Activated T-cell treated with anti-CD3 and anti-CD28 coated beads, Interleukin-2, amount 50 U/mL, for 72 hours (primary cell): Measurements from ENCODE around the gene AP3B1. TPM values are rescaled to one million over a fixed set of nuclear protein-coding genes. Genes with fewer than 3 reads are reported as not detected.
A peak's percentile ranks its signal among the peaks of the same experiment; 100 is the strongest.

ENCODE experiments used
- ATAC-seq, 2 donors: fragments of 150-1000 bp; cut with Tn5 transposase; replicated peaks in 1 of 2; 2 replicates each; pipeline ENCODE4 v1.10.0; 2021; ENCODE audit warnings: moderate library complexity in 2 of 2, mild to moderate bottlenecking in 1 of 2
- DNase-seq, 2 donors: peaks; one replicate each; pipeline ENCODE4 v3.0.0; 2021 to 2022; ENCODE audit warnings: mixed read lengths in 1 of 2
- H3K27ac Mint-ChIP-seq: one replicate; pipeline ENCODE4 v1.8.0; 2022; ENCODE audit warnings: mild to moderate bottlenecking, moderate library complexity, mixed read lengths
- H3K27me3 Mint-ChIP-seq: one replicate; pipeline ENCODE4 v1.8.0; 2022; ENCODE audit warnings: low read depth, mixed read lengths
- H3K36me3 Mint-ChIP-seq, 2 donors: one replicate each; pipeline ENCODE4 v1.8.0; 2022; ENCODE audit warnings: mixed read lengths in 2 of 2, mild to moderate bottlenecking in 1 of 2; ENCODE audit not compliant: insufficient read depth in 2 of 2
- H3K4me1 Mint-ChIP-seq: one replicate; pipeline ENCODE4 v1.8.0; 2022; ENCODE audit warnings: low read depth, mixed read lengths
- H3K4me3 Mint-ChIP-seq, 2 donors: one replicate each; pipeline ENCODE4 v1.8.0; 2022; ENCODE audit warnings: mild to moderate bottlenecking in 2 of 2, mixed read lengths in 2 of 2, moderate library complexity in 2 of 2
- H3K9me3 Mint-ChIP-seq, 2 donors: one replicate each; pipeline ENCODE4 v1.8.0; 2022; ENCODE audit warnings: mixed read lengths in 2 of 2
- total RNA-seq, 2 donors: library from RNA; stranded (reverse); gene quantifications; one replicate each; pipeline ENCODE4 v1.2.3, GENCODE V29; 2022

Gene AP3B1
- total RNA-seq, 2 donors from 2014 or later, result 43.6 to 45.1 TPM

GRCh38 chr5:78253201-78253600 is 41.3 kb downstream of the AP3B1 start:
- no peak for ATAC-seq
- H3K9me3 Mint-ChIP-seq, result peaks cover 5 to 6% of the 10 kb centered on the region in 2 donors
- peaks cover 14 to 35% of the 10 kb centered on the region in 2 donors for H3K36me3 Mint-ChIP-seq
- no peak overlapping the region for H3K27ac Mint-ChIP-seq
- H3K27me3 Mint-ChIP-seq, result no peaks in the 10 kb centered on the region
- no peak overlapping the region for H3K4me3 Mint-ChIP-seq
- DNase-seq, result no peak
- no peaks in the 10 kb centered on the region for H3K4me1 Mint-ChIP-seq

GRCh38 chr5:78252715-78253114 is 41.8 kb downstream of the AP3B1 start:
- no peak overlapping the region for H3K4me3 Mint-ChIP-seq
- H3K9me3 Mint-ChIP-seq, result peaks cover 5 to 6% of the 10 kb centered on the region in 2 donors
- no peak overlapping the region for H3K27ac Mint-ChIP-seq
- no peak for DNase-seq
- no peak for ATAC-seq
- H3K27me3 Mint-ChIP-seq, result no peaks in the 10 kb centered on the region
- H3K36me3 Mint-ChIP-seq, result peaks cover 12 to 33% of the 10 kb centered on the region in 2 donors
- H3K4me1 Mint-ChIP-seq, result no peaks in the 10 kb centered on the region

GRCh38 chr5:78251663-78252284 is 42.7 kb downstream of the AP3B1 start:
- ATAC-seq (no peak), DNase-seq (no peak)
- no peaks in the 10 kb centered on the region for H3K4me1 Mint-ChIP-seq
- H3K36me3 Mint-ChIP-seq, result peaks cover 10 to 30% of the 10 kb centered on the region in 2 donors
- no peaks in the 10 kb centered on the region for H3K27me3 Mint-ChIP-seq
- H3K4me3 Mint-ChIP-seq, result no peak overlapping the region
- H3K27ac Mint-ChIP-seq, result no peak overlapping the region
- H3K9me3 Mint-ChIP-seq, result peaks cover 5 to 6% of the 10 kb centered on the region in 2 donors

GRCh38 chr5:78245136-78245535 is 49.4 kb downstream of the AP3B1 start:
- ATAC-seq, result no peak
- no peaks in the 10 kb centered on the region for H3K27me3 Mint-ChIP-seq
- DNase-seq, result no peak
- no peak overlapping the region for H3K27ac Mint-ChIP-seq
- H3K36me3 Mint-ChIP-seq, result peaks cover 0 to 7% of the 10 kb centered on the region in 2 donors
- H3K4me1 Mint-ChIP-seq, result no peaks in the 10 kb centered on the region
- H3K4me3 Mint-ChIP-seq, result no peak overlapping the region
- no peaks in the 10 kb centered on the region for H3K9me3 Mint-ChIP-seq

GRCh38 chr5:78243639-78244038 is 50.9 kb downstream of the AP3B1 start:
- no peak for ATAC-seq
- no peaks in the 10 kb centered on the region for H3K27me3 Mint-ChIP-seq
- no peak for DNase-seq
- H3K27ac Mint-ChIP-seq, result peak overlapping the region; percentile 21
- no peaks in the 10 kb centered on the region for H3K9me3 Mint-ChIP-seq
- H3K4me3 Mint-ChIP-seq, result no peak overlapping the region
- peaks cover 2 to 7% of the 10 kb centered on the region in 2 donors for H3K36me3 Mint-ChIP-seq
- no peaks in the 10 kb centered on the region for H3K4me1 Mint-ChIP-seq

- H3K36me3 Mint-ChIP-seq, result peaks cover 2 to 10% of the 10 kb centered on the region in 2 donors
- no peaks in the 10 kb centered on the region for H3K27me3 Mint-ChIP-seq
- ATAC-seq, result no peak
- H3K4me3 Mint-ChIP-seq, result no peak overlapping the region
- peak overlapping the region; percentile 21 for H3K27ac Mint-ChIP-seq
- no peaks in the 10 kb centered on the region for H3K9me3 Mint-ChIP-seq
- no peaks in the 10 kb centered on the region for H3K4me1 Mint-ChIP-seq
- no peak for DNase-seq
Observed at GRCh38 chr5:78243091-78243490, 51.4 kb downstream of the AP3B1 start.

GRCh38 chr5:78242001-78242400 is 52.5 kb downstream of the AP3B1 start:
- Mint-ChIP-seq H3K4me1 (no peaks in the 10 kb centered on the region), H3K27me3 (no peaks in the 10 kb centered on the region), H3K27ac (no peak overlapping the region), H3K4me3 (no peak overlapping the region), H3K36me3 (peaks cover 2 to 10% of the 10 kb centered on the region in 2 donors), H3K9me3 (no peaks in the 10 kb centered on the region)
- ATAC-seq (no peak), DNase-seq (no peak)

- ATAC-seq, result no peak
Observed at GRCh38 chr5:78237911-78238310, 56.6 kb downstream of the AP3B1 start.

GRCh38 chr5:78236046-78236445 is 58.5 kb downstream of the AP3B1 start:
- H3K4me1 Mint-ChIP-seq, result no peaks in the 10 kb centered on the region
- H3K9me3 Mint-ChIP-seq, result no peaks in the 10 kb centered on the region
- ATAC-seq (no peak), DNase-seq (no peak)
- peaks cover 2 to 9% of the 10 kb centered on the region in 2 donors for H3K36me3 Mint-ChIP-seq
- H3K27me3 Mint-ChIP-seq, result no peaks in the 10 kb centered on the region
- H3K4me3 Mint-ChIP-seq, result no peak overlapping the region
- H3K27ac Mint-ChIP-seq, result no peak overlapping the region

More at GRCh38 chr5:78237911-78238310, 56.6 kb downstream of the AP3B1 start:
- H3K4me1 Mint-ChIP-seq, result no peaks in the 10 kb centered on the region
- H3K27ac Mint-ChIP-seq, result no peak overlapping the region
- no peaks in the 10 kb centered on the region for H3K27me3 Mint-ChIP-seq
- no peak overlapping the region for H3K4me3 Mint-ChIP-seq
- peaks cover 2 to 9% of the 10 kb centered on the region in 2 donors for H3K36me3 Mint-ChIP-seq
- H3K9me3 Mint-ChIP-seq, result no peaks in the 10 kb centered on the region
- no peak for DNase-seq

- ATAC-seq (no peak), DNase-seq (no peak)
- H3K4me1 Mint-ChIP-seq, result no peaks in the 10 kb centered on the region
- H3K4me3 Mint-ChIP-seq, result no peak overlapping the region
- H3K27ac Mint-ChIP-seq, result no peak overlapping the region
- H3K9me3 Mint-ChIP-seq, result no peaks in the 10 kb centered on the region
- H3K27me3 Mint-ChIP-seq, result no peaks in the 10 kb centered on the region
- H3K36me3 Mint-ChIP-seq, result peaks cover 2 to 8% of the 10 kb centered on the region in 2 donors
Observed at GRCh38 chr5:78235289-78235688, 59.2 kb downstream of the AP3B1 start.

GRCh38 chr5:78234804-78235203 is 59.7 kb downstream of the AP3B1 start:
- Mint-ChIP-seq H3K27ac (no peak overlapping the region), H3K27me3 (no peaks in the 10 kb centered on the region), H3K4me1 (no peaks in the 10 kb centered on the region), H3K9me3 (no peaks in the 10 kb centered on the region), H3K36me3 (peaks cover 0 to 4% of the 10 kb centered on the region in 2 donors), H3K4me3 (no peak overlapping the region)
- DNase-seq, result no peak
- no peak for ATAC-seq

- no peak for ATAC-seq
- DNase-seq, result no peak
- H3K27ac Mint-ChIP-seq, result no peak overlapping the region
Observed at GRCh38 chr5:78232163-78232562, 62.3 kb downstream of the AP3B1 start.

GRCh38 chr5:78224358-78224757 is 70.1 kb downstream of the AP3B1 start:
- Mint-ChIP-seq H3K9me3 (no peaks in the 10 kb centered on the region), H3K4me1 (no peaks in the 10 kb centered on the region), H3K36me3 (peaks cover 10 to 20% of the 10 kb centered on the region in 2 donors), H3K27me3 (no peaks in the 10 kb centered on the region), H3K27ac (peak overlapping the region; percentile 22), H3K4me3 (no peak overlapping the region)
- no peak for DNase-seq
- no peak for ATAC-seq

More at GRCh38 chr5:78232163-78232562, 62.3 kb downstream of the AP3B1 start:
- H3K4me3 Mint-ChIP-seq, result no peak overlapping the region
- H3K9me3 Mint-ChIP-seq, result no peaks in the 10 kb centered on the region
- H3K4me1 Mint-ChIP-seq, result no peaks in the 10 kb centered on the region
- no peaks in the 10 kb centered on the region for H3K36me3 Mint-ChIP-seq
- H3K27me3 Mint-ChIP-seq, result no peaks in the 10 kb centered on the region

GRCh38 chr5:78221964-78222451 is 72.5 kb downstream of the AP3B1 start:
- Mint-ChIP-seq H3K4me3 (no peak overlapping the region), H3K9me3 (no peaks in the 10 kb centered on the region), H3K27ac (no peak overlapping the region), H3K36me3 (peaks cover 10 to 20% of the 10 kb centered on the region in 2 donors), H3K27me3 (no peaks in the 10 kb centered on the region), H3K4me1 (no peaks in the 10 kb centered on the region)
- ATAC-seq, result no peak
- DNase-seq, result no peak
